Astrocyte of the cerebellum (primary cell): Measurements from ENCODE around the gene SYNGR2.

Experiments used
- DNase-seq: peaks from one replicate; pipeline ENCODE4 v3.0.0-alpha.2; 2011; ENCODE audit warnings: low read depth
- H3K4me3 ChIP-seq: 2 replicates; pipeline ENCODE4 v1.5.1; 2011; ENCODE audit warnings: mild to moderate bottlenecking, low read depth, low read length, moderate library complexity
- in situ Hi-C: cut with HindIII; loops from 2 replicates; pipeline ENCODE4 v1.10.0; 2017; ENCODE audit warnings: low sequenced_read_pairs
- TF ChIP-seq, protein P1 (sequence below): IDR thresholded peaks from 2 replicates; pipeline ENCODE4 v1.5.1; 2012; ENCODE audit warnings: low read length, low read depth, moderate library complexity, mild to moderate bottlenecking; ENCODE audit errors: missing control alignments

SYNGR2 gene

DNA sequence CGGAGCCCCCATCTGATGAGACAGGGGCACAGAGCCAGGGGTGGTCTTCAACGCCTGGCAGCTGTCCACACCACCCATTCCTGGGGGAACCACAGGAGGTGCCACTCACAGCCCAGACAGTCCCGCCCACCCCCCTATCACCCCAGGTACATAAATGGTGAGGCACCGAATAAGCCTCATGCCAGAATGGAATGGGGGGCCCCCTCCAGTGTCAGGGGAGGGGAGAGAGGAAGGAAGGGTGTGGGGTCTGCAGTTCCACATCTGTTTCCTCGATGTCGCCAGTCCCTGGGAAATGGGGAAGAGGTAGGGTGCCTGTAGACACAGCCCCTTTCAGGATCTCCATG is 41.5 kb upstream of the SYNGR2 start:
- H3K4me3 ChIP-seq = no peak overlapping the region
- DNase-seq = no peak
- in situ Hi-C loops = no loop called here
- TF ChIP-seq, protein P1, sequence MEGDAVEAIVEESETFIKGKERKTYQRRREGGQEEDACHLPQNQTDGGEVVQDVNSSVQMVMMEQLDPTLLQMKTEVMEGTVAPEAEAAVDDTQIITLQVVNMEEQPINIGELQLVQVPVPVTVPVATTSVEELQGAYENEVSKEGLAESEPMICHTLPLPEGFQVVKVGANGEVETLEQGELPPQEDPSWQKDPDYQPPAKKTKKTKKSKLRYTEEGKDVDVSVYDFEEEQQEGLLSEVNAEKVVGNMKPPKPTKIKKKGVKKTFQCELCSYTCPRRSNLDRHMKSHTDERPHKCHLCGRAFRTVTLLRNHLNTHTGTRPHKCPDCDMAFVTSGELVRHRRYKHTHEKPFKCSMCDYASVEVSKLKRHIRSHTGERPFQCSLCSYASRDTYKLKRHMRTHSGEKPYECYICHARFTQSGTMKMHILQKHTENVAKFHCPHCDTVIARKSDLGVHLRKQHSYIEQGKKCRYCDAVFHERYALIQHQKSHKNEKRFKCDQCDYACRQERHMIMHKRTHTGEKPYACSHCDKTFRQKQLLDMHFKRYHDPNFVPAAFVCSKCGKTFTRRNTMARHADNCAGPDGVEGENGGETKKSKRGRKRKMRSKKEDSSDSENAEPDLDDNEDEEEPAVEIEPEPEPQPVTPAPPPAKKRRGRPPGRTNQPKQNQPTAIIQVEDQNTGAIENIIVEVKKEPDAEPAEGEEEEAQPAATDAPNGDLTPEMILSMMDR = no peak

DNA sequence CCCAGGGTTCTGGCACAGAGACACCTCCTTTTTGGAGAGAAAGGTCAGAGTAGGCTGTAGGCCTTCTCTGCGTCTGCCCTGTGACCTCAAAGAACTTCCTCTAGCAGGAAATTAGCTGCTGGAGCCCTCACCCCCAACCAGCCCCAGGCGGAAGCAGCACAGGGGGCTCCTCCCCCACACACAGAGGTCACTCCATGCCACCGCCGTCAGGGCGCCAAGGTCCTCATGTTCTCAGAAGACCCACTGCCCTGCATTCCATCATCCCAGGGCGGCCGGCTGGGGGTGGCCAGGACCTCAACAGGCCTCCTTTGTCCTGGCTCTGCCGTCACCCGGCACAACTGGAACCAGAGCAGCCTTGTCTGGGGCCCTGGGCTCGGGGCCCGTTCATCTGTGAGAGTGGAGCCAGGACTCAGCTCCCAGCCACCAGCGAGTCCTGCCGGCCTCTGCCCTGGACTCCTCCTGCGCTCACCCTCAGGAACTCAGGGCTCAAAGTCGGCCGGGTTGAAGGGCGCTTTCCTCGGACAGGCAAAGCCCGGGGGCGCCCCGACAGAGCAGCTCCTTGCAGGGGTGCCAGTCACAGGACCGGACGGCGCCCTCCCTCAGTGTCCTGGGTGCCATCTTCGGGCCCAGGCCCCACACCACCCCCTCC is 41.0 kb upstream of the SYNGR2 start:
- in situ Hi-C loops = no loop called here
- DNase-seq = no peak
- TF ChIP-seq, protein P1 = no peak
- H3K4me3 ChIP-seq = peak overlapping the region; percentile 41

DNA sequence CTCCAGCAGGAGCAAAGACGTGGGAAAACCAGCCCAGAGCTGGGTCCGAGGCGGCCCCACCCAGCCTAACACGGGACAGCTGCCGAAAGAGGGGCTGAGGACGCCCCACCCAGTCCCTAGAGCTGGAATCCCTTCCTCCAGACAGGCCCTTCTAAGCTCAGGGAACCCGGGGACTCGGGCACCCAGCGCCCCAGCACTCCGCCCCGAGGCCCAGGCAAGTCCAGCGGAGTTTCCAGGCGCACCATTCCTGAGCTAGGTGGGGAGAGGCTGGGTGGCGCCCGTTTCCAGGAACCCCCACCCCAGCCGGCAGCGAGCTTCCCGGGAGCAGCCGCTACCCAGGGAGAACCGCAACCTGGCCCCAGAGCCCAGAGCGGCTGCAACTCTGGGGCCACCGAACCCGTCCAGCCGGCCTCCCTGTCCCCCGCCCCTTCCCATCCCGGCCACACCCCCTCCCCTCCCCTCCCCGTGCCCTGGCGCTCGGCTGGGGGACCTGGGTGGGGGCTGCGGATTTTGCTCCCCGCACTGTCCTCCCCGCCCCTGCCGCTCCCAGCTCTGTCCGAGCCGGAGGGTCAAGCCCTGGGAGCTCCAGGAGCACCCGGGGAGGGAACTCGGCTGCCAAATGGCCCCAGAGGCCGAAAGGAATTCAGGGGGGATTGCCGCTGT is 40.4 kb upstream of the SYNGR2 start:
- peak overlapping the region; percentile 41 for H3K4me3 ChIP-seq
- in situ Hi-C loops = no loop called here
- DNase-seq = no peak
- TF ChIP-seq, protein P1 = no peak

DNA sequence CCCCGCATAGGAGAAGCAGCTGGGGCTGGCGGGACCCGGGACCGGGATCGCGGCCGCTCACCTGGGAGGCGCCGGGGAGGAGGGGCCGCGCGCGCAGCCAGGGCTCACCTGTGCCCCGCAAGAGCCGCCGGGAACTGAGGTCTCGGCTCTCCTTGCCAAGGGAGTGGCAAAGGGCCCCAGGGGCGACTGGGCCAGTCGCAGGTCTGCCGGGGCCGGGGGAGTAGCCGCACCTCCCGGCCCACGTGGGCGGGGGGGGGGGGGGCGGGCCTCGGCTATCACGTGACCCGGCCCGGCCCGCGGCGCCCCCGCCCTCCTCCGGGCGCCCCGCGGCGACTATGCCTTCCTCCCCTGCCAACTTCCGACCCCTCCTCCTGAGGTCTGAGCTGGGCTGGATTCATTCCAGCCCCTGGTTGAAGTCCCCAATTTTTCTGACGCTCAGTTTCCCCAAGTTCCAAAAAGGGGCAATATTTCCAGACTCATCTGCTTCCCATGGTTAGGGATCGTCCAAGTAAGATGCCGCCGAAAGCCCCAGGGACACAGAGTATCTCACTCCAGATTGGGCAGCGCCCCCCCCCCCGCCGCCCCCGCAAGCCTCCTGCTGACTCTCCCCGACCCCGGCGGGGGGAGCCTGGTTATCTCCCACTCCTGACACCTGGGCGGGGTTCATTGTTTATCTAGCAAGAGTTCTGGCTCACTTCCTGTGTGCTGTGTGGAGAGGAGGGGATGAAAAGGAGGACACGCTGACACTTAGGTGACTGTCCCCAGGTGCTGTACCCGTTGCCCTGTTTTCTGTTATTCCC is 39.6 kb upstream of the SYNGR2 start, which contains the start of gene TMC6:
Gene TMC6 (minus strand): TSS at position 205 of the 800 bp plus-strand sequence. CDS start 1,923 bp downstream, outside the sequence.
- in situ Hi-C loops = no loop called here
- DNase-seq = no peak
- TF ChIP-seq, protein P1 = no peak
- peak within 1 kb of the TSS; percentile 41 for H3K4me3 ChIP-seq

DNA sequence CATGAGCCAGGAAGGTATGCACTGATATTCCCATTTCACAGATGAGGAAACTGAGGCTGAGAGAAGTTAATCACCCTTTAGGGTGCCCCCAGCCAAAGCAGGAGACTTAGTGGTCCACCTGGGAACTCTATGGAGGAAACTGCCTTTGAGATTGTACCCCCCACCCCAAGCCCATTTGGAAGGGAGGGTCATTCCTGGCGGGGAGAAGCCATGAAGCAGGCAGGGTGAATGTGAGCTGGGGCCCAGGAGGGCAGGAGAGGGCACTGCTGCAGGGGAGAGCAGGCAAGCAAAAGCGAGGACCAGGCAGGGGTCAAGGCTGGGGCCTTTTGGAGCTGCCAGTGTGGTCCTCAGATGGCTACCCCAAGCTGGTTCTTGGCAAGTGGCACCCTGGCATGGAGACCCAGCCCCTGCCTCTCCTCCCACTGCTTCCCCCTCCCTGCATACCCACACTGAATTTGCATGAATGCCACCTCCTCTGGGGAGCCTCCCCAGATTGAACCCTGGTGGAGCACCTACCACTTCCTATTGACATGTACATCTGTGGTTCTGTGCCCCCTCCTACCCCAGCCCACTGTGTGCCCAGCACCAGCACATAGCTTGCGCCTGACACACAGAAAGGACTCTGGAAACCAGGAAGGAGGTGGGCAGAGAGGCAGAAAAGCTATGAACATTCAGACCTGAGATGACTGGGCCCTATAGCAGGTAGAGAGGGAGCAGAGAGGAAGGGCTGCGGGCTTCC is 38.9 kb upstream of the SYNGR2 start:
- no peak for DNase-seq
- no peak overlapping the region for H3K4me3 ChIP-seq
- in situ Hi-C loops = no loop called here
- TF ChIP-seq, protein P1 = no peak

DNA sequence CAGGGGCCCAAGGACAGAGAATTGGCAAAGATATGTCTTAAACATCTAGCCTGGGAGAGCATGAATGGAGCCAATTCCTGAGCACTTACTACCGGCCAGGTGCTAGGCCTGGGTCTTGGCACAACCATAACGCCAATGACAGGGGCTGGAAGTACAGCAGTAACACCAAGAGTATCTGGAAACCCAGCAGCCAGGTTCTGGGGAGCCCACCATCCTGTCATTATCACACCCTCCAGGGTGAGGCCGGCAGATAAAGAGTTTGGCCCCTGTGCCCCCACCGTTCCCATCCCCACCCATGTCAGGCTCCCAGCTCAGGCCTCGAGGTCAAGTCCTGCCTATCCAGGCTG is 38.3 kb upstream of the SYNGR2 start:
- DNase-seq = no peak
- TF ChIP-seq, protein P1 = no peak

More for the DNA sequence above, 38.3 kb upstream of the SYNGR2 start:
- in situ Hi-C loops = no loop called here
- no peak overlapping the region for H3K4me3 ChIP-seq
